Measurements from ENCODE around the gene RNF222. TPM values are rescaled to one million over a fixed set of nuclear protein-coding genes. Genes with fewer than 3 reads are reported as not detected.

The RNF222 gene
- total and polyA plus RNA-seq, 8 donors, result not detected

DNA sequence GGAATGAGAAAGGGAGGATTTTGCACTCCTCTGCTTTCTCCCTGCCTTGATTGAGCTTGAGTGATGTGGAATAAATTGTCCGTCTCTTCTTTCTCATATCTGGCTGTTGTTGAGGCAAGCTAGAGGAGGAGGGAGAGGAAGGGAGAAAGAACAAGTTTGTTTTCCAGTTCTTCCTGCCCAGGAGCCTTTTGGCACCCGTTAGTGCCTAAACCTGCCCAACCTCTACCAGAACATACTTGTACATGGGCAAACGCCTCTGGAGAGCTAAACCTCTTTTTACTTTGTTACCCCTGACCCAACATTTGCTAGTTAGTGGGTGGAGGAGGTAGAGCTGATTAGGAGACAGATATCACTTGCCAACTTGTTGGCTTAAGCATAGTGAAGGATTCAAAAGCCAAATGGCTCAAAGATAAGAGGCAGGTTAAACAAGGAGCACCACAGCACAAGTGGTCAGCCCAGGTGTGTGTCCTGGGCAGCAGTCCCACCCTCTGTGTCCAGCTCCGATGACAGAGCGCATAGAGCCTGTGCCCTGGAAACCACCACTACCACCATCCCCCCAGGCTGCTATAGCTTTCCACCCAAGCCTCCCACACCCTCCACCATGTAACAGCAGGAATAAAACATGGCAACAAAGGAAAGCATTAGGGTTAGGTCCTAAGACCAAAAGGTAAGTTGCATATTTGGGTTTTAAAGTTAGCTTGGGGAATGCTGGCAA, 51.5 kb downstream of the RNF222 start:
- WGBS, 2 donors, result 19 to 22% methylated on average over 5 of the region's 5 CpGs
- TF ChIP-seq, protein P1, sequence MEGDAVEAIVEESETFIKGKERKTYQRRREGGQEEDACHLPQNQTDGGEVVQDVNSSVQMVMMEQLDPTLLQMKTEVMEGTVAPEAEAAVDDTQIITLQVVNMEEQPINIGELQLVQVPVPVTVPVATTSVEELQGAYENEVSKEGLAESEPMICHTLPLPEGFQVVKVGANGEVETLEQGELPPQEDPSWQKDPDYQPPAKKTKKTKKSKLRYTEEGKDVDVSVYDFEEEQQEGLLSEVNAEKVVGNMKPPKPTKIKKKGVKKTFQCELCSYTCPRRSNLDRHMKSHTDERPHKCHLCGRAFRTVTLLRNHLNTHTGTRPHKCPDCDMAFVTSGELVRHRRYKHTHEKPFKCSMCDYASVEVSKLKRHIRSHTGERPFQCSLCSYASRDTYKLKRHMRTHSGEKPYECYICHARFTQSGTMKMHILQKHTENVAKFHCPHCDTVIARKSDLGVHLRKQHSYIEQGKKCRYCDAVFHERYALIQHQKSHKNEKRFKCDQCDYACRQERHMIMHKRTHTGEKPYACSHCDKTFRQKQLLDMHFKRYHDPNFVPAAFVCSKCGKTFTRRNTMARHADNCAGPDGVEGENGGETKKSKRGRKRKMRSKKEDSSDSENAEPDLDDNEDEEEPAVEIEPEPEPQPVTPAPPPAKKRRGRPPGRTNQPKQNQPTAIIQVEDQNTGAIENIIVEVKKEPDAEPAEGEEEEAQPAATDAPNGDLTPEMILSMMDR (IDR thresholded peaks at IDR 0.05), result no peak
- ATAC-seq, result peak in 1 of 4 donors; percentile 37
- no peaks in the 10 kb centered on the region for H3K9me3 ChIP-seq
- FAIRE-seq, result no peak
- no peaks in the 10 kb centered on the region for H3K4me1 ChIP-seq
- H3K27ac ChIP-seq, result no peak overlapping the region
- no peaks in the 10 kb centered on the region for H3K36me3 ChIP-seq
- intact Hi-C loops (cut with DNase I), result no loop called here
- no peak for DNase-seq
- H3K27me3 ChIP-seq, result no peaks in the 10 kb centered on the region
- H3K4me3 ChIP-seq, result no peak overlapping the region

DNA sequence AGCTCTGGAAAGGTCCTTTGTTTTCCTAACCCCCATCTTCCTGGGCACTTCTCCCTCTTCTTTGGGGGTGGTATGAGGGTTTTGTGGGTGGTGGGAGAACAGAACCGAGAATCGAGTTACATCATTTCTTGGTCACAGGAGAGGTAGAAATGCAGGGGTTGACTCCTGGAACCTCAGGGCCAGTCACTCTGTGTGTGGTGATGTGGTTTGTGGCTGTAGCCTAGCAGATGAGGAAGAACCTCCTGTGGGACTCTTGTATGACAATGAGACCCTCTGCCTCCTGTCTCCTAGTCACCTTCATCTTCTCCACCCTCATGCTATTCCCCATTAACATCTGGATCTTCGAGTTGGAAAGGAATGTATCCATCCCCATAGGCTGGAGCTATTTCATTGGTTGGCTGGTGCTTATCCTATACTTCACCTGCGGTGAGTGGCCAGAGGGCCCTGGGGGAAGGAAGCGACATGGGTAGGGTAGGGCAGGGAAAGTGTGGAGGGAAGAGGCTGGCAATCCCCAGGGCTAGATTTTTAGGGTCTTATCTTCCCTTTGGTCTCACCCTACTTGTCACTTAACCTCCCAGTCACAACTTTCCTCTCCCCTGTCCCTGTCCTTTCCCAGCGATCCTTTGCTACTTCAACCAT, 52.5 kb downstream of the RNF222 start:
- no peaks in the 10 kb centered on the region for H3K27me3 ChIP-seq
- ATAC-seq (no peak), DNase-seq (no peak), FAIRE-seq (no peak)
- no peaks in the 10 kb centered on the region for H3K9me3 ChIP-seq
- intact Hi-C loops (cut with DNase I), result no loop called here
- TF ChIP-seq, protein P1 (IDR thresholded peaks at IDR 0.05), result no peak
- H3K4me1 ChIP-seq, result no peaks in the 10 kb centered on the region
- H3K4me3 ChIP-seq, result no peak overlapping the region
- 53 to 64% methylated on average over 6 of the region's 6 CpGs for WGBS, 2 donors
- no peak overlapping the region for H3K27ac ChIP-seq
- H3K36me3 ChIP-seq, result no peaks in the 10 kb centered on the region

DNA sequence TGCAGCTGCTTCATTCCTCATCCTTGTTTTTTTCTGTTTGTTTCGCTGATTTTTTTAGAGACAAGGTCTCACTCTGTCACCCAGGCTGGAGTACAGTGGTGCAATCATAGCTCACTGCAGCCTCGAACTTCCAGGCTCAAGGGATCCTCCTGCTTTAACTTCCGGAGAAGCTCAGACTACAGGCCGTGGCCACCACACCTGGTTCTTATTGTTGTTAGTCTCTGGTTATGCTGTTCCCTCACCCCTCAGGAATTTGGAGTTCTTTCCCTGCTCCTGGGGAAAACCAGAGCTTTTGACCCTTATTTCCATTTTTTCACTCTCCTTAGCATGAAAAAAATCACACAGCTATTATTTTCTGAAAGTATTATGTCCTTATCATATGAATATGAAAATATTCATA, 56.2 kb downstream of the RNF222 start:
- H3K27me3 ChIP-seq, result no peaks in the 10 kb centered on the region
- 71 to 81% methylated on average over 4 of the region's 4 CpGs for WGBS, 2 donors
- FAIRE-seq, result no peak

More for the DNA sequence above, 56.2 kb downstream of the RNF222 start:
- TF ChIP-seq, protein P1 (IDR thresholded peaks at IDR 0.05), result no peak
- H3K36me3 ChIP-seq, result no peaks in the 10 kb centered on the region
- no peaks in the 10 kb centered on the region for H3K4me1 ChIP-seq
- ATAC-seq (no peak), DNase-seq (no peak)
- H3K27ac ChIP-seq, result no peak overlapping the region
- intact Hi-C loops (cut with DNase I), result no loop called here
- no peak overlapping the region for H3K4me3 ChIP-seq
- H3K9me3 ChIP-seq, result no peaks in the 10 kb centered on the region

Other genes starting within 250 kb of the RNF222 start
- 100 to 1,000 TPM in 2 of 6 donors, 10 to 100 TPM in 4; 17.5 to 105 (median 67.6) TPM for gene PER1, start 245.4 kb downstream of the RNF222 start, total RNA-seq
- 100 to 1,000 TPM; 107 to 158 TPM for gene PER1, start 245.4 kb downstream of the RNF222 start, polyA plus RNA-seq
- gene VAMP2, start 234.9 kb downstream of the RNF222 start, total RNA-seq, result 10 to 100 TPM; 19.5 to 35.7 (median 29.6) TPM
- 10 to 100 TPM; 29.8 to 82.0 TPM for gene VAMP2, start 234.9 kb downstream of the RNF222 start, polyA plus RNA-seq
- 10 to 100 TPM in 1 of 6 donors, 1 to 10 TPM in 5; 5.2 to 10.2 (median 6.3) TPM for gene TMEM107, start 221.4 kb downstream of the RNF222 start, total RNA-seq
- gene TMEM107, start 221.4 kb downstream of the RNF222 start, polyA plus RNA-seq, result 10 to 100 TPM in 1 of 2 donors, 1 to 10 TPM in 1; 5.7 to 11.1 TPM
- gene BORCS6, start 207.6 kb downstream of the RNF222 start, total RNA-seq, result 10 to 100 TPM in 1 of 6 donors, 1 to 10 TPM in 5; 4.9 to 10.4 (median 6.9) TPM
- gene BORCS6, start 207.6 kb downstream of the RNF222 start, polyA plus RNA-seq, result 1 to 10 TPM; 4.5 to 6.1 TPM
- gene AURKB, start 187.3 kb downstream of the RNF222 start, total RNA-seq, result 1 to 10 TPM in 1 of 6 donors, under 1 TPM in 2, not detected in 3; 0.47 to 2.0 (median 0.95) TPM
- gene AURKB, start 187.3 kb downstream of the RNF222 start, polyA plus RNA-seq, result under 1 TPM; 0.40 to 0.72 TPM
- 10 to 100 TPM; 15.4 to 40.8 (median 17.3) TPM for gene CTC1, start 149.8 kb downstream of the RNF222 start, total RNA-seq
- gene CTC1, start 149.8 kb downstream of the RNF222 start, polyA plus RNA-seq, result 10 to 100 TPM; 22.6 to 42.6 TPM
- gene PFAS, start 148.5 kb downstream of the RNF222 start, total RNA-seq, result 10 to 100 TPM; 11.5 to 21.4 (median 18.7) TPM
- 10 to 100 TPM; 11.7 to 21.1 TPM for gene PFAS, start 148.5 kb downstream of the RNF222 start, polyA plus RNA-seq
- gene RANGRF, start 109.2 kb downstream of the RNF222 start, total RNA-seq, result 10 to 100 TPM in 1 of 6 donors, 1 to 10 TPM in 5; 2.8 to 14.5 (median 6.6) TPM
- gene RANGRF, start 109.2 kb downstream of the RNF222 start, polyA plus RNA-seq, result 10 to 100 TPM; 14.0 to 27.4 TPM
- 10 to 100 TPM in 1 of 6 donors, 1 to 10 TPM in 5; 1.1 to 12.2 (median 2.7) TPM for gene SLC25A35, start 102.4 kb downstream of the RNF222 start, total RNA-seq
- gene SLC25A35, start 102.4 kb downstream of the RNF222 start, polyA plus RNA-seq, result 1 to 10 TPM; 7.3 to 9.5 TPM
- gene ARHGEF15, start 87.6 kb downstream of the RNF222 start, total RNA-seq, result 1 to 10 TPM; 1.7 to 3.2 (median 2.0) TPM
- gene ARHGEF15, start 87.6 kb downstream of the RNF222 start, polyA plus RNA-seq, result 10 to 100 TPM; 12.4 to 23.9 TPM
- not detected for gene ODF4, start 58.0 kb downstream of the RNF222 start, total RNA-seq
- not detected for gene ODF4, start 58.0 kb downstream of the RNF222 start, polyA plus RNA-seq
- gene RPL26, start 14.6 kb downstream of the RNF222 start, total RNA-seq, result 1,000 to 10,000 TPM in 3 of 6 donors, 100 to 1,000 TPM in 3; 608 to 1,143 (median 994) TPM
- gene RPL26, start 14.6 kb downstream of the RNF222 start, polyA plus RNA-seq, result 1,000 to 10,000 TPM; 1,120 to 1,890 TPM
- 10 to 100 TPM; 19.2 to 28.8 (median 21.1) TPM for gene NDEL1, start 38.1 kb upstream of the RNF222 start, total RNA-seq
- gene NDEL1, start 38.1 kb upstream of the RNF222 start, polyA plus RNA-seq, result 10 to 100 TPM; 14.4 to 21.8 TPM
- gene MYH10, start 232.9 kb upstream of the RNF222 start, total RNA-seq, result 10 to 100 TPM in 5 of 6 donors, 1 to 10 TPM in 1; 7.6 to 28.0 (median 12.6) TPM
- gene MYH10, start 232.9 kb upstream of the RNF222 start, polyA plus RNA-seq, result 10 to 100 TPM in 1 of 2 donors, 1 to 10 TPM in 1; 4.6 to 11.1 TPM